NOMO-1 treated with DMSO at 0.1 percent for 48 hours (cell line): ENCODE results near the gene MLXIP.
A peak's percentile ranks its signal among the peaks of the same experiment; 100 is the strongest.
"Not testable (repeated sequence)": the region's sequence is repeated elsewhere in the genome, so short reads cannot be mapped to it uniquely, and the experiment has no call there.

Experiments
- DNase-seq: peaks from one replicate; lab custom pipeline; 2025; ENCODE audit not compliant: unreplicated experiment; lab: John Stamatoyannopoulos, UW

MLXIP gene

DNA sequence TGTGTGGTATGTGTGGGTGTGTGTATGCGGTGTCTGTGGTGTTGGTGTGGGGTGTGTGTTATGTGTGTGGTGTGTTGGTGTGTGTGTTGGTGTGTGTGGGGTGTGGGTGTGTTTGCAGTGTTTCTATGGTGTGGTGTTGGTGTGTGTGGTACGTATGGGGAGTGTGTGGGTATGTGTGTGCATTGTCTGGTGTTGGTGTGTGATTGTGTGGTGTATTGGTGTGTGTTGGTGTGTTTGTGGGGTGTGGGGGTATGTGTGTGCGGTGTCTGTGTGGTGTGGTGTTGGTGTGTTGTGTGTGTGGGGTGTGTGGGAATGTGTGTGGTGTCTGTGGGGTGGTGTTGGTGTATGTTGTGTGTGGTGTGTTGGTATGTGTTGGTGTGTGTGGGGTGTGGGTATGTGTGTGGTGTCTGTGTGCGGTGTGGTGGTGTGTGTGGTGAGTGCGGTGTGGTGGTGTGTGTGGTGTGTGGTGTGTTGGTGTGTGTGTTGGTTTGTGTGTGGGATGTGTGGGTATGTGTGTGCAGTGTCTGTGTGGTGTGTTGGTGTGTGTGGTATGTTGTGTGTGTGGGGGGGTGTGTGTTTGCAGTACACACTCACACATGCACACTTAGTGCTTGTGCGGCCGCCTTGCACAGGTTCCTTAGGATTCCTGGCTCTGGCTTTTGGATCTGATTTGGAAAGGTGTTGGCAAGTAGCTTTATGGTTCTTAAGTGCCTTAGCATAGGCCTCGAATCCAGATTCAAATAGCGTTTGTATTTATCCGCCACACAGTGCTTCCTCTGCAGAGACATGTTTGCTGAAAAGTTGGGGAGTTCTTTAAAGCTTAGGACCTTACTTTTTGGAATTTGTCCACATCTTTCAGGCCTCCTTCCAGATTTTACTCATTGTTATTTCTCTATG, 16.4 kb downstream of the MLXIP start:
- DNase-seq, result peak; percentile 6

DNA sequence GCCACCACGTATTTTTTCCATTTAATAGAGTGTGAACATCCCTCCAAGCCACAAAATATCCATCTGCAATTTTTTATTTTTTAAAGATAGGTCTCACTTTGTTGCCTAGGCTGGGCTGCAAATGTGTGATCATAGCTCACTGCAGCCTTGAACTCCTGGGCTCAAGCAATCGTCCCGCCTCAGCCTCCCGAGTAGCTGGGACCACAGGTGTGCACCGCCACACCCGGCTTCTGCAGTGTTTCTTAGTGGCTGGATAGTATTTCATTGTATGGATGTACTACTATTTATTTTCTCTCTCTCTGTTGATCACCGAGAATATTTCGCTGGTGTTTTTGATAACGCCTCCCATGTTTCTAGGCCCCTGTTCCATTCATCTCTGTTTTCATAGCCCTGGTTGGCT, 17.5 kb downstream of the MLXIP start:
- no peak for DNase-seq

DNA sequence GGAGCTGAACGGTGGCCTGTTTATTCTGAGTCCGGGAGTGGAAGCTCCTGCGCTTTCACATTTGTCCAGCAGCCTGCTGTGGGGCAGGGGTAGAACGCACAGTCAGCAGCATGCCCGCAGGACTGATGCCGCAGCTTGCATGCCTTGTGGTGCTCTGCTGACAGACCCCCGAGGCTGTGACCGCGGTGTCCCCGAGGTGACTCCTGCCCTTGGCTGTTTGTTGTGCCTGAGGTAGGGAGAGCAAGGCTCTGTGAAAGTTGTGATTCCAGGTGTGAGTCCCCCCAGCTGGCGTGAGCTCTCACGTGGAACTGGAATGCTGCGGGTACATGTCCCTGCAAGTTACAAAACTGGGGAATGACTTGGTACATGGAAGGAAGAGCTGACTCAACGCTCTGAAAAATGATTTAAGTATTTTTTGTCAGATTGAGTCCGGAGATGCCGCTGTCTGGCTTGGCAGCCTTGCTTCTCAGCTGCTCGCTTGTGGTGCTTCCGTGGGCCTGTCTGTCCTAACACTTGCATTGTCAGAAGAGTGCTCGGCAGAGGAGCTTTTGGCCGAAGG, 18.1 kb downstream of the MLXIP start:
- no peak for DNase-seq

DNA sequence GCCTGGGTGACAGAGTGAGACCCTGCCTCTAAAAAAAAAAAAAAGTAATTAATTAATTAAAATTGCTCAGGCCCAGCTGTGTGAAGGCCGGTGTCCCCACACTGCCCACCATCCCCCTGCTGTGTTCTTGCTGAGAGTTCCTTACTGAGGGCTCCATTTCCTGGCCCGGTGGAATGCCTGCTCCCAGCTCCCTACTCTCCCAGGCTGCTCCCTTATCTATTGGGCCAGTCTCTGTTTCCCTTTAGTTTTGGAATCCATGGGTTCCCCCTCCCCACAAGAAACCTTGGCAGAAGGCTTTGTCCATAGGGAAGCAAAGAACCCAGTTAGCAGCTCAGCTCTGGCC, 19.0 kb downstream of the MLXIP start:
- no peak for DNase-seq

DNA sequence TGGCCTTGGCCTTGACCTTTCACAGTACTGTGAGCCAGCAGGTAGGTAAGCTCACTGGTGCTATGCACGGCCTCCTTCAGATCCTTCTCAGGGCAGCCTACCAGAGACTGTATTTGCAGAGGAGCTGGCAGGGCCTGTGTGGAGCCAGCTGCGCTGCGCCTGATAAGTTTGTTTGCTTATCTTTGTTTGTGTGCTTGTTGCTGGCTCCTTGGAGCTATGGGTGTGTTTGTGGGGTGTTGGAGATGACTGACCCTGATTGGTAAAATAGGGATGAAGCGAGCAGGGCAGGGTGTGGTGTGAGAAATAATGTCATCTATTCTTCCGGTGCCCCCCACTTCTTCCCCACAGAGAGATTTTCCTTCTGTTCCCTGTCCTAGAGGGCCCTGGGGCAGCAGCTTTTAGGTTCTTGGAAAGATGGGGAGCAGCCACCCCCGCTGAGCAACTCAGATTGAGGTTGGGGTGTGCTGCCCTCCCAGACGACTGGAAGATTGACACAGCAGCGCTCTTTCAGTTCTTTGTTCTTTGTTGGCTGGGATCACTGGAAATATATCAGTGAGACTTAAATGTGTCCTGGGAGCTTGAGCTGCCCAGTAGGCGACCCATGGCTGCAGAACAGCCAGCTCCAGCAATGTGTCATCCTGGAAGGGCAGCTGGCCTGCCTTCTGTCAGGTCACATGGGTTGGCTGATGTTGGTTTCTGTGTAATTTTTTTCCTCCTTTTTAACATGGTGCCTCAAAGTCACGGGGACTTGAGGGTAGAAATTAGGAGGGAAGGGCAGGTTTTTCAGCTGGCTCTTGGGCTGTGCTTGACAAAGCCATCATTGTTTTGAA, 19.6 kb downstream of the MLXIP start:
- DNase-seq, result no peak

DNA sequence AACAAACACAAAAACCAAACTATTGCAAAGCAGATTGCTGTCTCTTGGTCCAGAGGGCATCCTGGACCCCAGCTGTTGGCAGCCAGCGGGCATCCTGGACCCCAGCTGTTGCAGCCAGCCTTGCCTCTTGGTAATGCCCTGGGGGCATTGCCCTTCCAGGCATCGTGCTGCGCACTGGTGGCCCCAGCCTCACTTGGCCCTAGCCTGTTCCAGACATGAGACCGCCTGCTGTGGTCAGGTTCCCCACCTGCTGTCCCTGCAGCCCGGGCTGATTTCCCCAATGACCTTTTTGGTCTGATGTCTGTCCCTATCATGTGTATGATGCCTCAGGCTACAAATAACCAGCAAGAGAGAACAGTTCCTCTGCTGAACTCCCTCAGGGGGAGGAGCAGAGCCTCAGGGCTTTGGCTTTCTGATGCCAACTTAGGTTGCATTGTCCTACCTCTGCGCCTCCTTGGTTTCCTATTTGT, 20.8 kb downstream of the MLXIP start:
- no peak for DNase-seq

DNA sequence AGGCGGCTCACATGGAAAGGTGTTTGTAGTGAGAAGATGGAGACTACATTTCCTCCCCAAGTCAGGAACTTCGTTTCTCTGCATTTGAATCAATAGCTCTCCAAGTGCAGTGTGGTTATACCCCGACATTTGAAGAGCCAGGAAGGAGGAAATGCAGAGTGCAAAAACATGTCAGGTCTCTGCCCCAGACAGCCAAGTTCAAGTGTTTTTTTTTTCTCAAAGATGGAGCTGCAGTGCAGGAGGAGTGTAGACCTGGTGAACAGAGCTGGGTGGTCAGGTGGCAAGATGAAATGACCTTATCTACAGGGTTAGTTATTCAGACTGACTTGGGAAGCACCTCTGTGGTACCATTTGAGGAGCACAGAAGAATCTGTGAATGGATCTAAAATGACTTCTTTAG, 21.3 kb downstream of the MLXIP start:
- DNase-seq, result no peak

DNA sequence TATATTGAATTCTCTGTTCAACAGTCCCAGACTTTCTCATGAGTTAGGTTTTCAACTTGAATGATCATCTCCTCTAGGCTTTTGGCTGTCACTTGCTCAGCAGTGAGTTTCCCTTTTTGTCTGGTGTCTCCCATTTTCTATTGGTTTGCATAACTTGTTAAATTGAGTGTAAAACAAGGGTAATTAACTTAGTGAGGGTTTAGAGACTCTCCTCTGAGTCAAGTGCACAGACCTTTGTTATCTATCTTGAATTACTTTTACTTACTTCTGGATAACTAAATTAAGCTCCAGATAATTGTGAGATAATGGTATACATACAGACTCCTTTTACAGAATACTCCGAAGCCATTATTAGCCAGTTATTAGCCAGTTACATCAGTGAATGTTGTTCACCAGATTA, 22.0 kb downstream of the MLXIP start:
- DNase-seq, result peak; percentile 9

DNA sequence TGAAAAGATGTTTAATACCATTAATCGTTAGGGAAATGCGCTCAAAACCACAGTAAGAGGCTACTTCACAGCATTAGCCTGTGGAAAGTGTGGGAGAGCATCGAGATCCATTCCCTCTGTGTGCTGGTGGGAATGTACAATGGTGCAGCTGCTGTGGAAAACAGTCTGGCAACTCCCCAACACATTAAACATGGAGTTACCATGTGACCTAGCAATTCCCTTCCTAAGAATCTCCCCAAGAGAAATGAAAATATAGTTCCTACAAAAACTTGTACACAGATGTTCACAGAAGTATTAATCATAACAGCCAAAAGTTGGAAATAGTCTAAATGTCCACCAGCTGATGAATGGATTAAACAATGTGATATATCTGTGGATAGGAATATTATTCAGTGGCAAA, 23.8 kb downstream of the MLXIP start:
- no peak for DNase-seq

DNA sequence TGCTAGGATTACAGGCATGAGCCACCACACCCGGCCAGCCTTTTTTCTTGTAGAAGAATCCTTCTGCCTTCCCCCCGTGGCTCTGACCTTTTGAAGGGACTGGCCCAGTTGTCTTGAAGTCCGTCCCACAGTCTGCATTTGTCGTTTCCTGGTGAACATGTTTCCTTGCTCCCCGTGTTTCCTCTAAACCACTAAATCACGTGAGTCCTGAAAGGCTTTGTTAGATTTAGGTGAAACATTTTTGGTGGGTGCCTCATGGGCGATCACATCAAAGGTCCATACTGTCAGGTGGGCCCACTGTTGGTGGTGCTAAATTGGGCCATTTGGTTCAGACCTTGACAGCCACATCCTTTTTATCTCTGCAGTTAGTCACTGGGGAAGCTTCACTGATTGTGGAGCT, 26.3 kb downstream of the MLXIP start:
- no peak for DNase-seq

DNA sequence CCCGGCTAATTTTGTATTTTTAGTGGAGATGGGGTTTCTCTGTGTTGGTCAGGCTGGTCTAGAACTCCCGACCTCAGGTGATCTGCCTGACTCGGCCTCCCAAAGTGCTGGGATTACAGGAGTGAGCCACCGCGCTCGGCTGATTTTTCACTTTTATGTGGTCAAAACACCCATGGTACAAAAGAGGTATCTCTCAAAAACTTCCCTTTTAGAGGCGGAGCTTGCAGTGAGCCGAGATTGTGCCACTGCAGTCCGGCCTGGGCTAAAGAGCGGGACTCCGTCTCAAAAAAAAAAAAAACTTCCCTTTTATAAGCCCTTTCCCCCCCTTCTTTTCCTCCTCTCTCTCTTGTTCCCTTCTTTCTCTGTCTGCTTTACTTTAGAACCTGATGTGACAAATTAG, 26.9 kb downstream of the MLXIP start:
- DNase-seq, result peak; percentile 59

DNA sequence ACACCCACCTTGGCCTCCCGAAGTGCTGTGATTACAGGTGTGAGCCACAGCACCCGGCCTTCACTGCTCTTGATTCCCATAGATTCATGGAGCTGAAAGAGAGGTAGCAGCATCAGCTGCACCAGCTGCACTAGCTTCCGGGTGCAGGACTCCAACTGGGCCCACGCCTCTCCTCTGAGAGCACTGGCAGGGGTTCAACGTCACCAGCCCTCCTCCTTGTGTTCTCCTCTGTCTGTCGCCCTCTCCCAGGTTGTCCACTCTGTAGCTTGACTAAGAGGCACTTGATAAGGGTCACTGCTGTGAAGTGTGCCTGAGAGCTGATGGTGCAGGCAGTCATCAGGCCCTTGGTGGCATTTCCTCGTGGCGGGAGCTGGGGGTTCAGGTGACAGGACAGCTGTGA, 28.3 kb downstream of the MLXIP start:
- DNase-seq, result no peak

DNA sequence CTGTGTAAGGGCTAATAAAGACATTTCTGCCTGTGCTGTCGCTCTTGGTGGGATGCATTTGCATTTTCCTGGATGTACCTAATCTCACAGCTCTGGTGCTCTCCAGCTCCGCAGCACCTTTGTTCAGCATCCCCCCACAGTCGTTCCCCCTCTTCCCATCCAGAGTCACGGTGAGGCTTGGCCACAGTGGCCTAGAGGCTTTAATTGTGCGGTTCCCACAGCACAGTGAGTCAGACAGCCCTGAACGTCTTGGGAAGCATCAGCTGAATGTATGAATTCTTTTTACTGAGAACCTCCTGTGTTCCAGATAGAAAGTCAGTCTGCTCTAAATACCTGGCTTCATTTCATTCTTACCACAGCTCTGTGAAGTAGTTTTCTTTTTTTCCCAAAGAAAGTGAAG, 28.7 kb downstream of the MLXIP start:
- DNase-seq, result no peak

DNA sequence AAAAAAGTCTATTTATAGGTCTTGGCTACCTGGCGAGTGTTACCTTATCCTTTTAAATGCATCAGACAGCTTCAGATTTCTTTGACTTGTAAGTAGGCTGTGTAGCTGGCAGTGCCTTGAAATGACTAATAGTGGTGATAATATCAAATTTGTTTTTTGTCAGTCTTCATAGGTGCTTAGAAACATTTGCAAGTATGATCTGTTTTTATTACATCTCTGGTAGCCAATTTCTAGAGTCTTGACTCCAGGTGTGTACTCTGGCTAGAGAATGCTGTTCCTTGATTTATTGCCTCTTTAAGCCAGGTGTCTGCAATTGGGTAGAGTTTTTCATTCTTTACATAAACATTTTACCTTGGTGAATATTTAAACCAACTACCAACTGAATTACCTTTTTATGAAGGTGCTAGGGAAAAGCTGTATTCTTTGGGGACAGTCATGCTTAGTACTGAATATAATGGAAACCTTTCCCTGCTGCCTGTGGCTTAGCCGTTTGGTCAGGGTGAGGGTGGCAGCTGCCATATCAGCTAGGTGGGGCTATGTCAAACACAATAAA, 32.6 kb downstream of the MLXIP start:
- DNase-seq, result no peak

DNA sequence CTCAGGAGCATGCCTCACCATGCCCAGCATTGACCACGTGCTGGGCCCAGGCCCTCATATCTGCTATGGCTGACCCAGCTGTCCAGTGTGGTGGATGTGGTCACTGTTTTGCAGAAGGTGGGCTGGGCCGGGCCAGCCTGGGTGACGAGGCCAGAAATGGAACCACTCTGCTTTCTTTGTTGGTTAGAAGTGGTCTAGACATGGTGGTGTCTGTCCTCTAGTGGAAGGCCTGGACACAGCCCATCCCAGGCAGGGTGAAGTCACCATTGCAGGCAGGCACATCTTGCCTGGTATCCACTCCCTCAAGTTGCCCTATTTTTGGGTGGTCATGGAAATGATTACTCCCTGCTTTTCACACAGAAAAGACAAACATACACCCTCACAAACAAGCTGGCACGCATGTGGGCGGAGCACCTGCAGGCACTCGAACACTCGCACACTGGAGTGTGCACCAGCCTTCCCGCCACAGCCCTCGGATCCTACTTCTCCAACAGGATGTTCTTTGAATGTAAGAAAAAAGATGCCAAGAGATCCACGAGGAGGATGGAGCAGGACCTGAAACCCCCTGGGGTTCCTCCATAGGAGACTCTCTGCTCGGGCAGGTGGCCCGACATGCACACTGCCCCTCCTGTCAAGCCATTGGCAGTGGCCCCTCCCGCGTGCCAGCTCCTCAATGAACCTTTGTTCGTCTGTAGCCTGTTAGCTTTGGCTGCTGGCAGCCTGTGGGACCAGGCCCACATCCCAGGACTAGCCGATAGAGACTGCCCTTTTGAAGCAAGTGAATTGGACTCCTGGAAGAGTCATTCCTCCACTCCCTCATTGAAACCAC, 38.4 kb downstream of the MLXIP start:
- DNase-seq, result no peak

DNA sequence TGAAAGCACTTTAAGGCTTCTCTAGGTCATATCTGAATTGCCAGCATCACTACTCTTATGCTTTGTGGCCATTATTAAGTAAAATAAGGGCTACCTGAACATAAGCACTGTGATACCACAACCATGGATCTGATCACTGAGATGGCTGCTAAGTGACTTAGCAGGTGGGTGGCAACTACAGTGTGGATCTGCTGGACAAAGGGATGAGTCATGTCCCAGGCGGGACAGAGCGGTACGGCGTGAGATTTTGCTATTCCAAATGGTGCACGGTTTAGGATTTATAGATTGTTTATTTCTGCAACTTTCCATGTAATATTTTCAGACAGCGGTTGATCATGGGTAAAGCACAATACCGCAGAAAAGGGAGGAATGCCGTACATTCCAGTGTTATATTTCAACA, 39.4 kb downstream of the MLXIP start:
- no peak for DNase-seq

DNA sequence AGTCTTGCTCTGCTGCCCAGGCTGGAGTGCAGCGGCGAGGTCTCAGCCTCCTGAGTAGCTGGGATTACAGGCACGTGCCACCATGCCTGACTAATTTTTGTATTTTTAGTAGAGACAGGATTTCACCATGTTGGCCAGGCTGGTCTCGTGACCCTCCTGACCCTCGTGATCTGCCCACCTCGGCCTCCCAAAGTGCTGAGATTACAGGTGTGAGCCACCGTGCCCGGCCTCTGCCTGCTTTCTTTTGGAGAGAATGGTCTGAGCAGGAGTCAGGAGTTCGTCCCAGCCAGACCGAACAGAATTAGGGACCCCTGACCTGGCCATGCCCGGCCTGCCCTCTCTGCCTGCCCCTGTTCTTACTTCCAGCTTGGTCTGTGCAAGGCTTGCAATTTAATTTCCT, 42.8 kb downstream of the MLXIP start:
- not testable (repeated sequence) for DNase-seq

DNA sequence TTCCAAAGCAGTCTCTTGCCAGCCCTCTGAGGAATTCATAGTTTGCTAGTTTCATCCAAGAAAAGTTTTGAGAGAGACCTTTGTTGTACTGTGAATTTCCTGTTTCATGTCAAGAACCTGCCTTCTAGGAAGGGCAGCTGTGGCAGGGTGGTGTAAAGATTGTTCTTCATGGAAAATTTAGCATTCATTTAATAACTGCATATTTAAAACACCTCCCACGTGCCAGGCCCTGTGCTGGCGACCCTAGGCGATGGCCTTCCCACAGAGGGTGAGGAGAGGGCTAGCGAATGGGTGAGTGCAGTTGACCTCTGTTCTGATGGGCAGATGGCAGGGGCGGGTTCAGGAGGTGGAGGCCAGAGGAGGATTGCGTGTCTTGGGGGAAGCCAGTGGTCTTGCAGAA, 43.2 kb downstream of the MLXIP start:
- no peak for DNase-seq

DNA sequence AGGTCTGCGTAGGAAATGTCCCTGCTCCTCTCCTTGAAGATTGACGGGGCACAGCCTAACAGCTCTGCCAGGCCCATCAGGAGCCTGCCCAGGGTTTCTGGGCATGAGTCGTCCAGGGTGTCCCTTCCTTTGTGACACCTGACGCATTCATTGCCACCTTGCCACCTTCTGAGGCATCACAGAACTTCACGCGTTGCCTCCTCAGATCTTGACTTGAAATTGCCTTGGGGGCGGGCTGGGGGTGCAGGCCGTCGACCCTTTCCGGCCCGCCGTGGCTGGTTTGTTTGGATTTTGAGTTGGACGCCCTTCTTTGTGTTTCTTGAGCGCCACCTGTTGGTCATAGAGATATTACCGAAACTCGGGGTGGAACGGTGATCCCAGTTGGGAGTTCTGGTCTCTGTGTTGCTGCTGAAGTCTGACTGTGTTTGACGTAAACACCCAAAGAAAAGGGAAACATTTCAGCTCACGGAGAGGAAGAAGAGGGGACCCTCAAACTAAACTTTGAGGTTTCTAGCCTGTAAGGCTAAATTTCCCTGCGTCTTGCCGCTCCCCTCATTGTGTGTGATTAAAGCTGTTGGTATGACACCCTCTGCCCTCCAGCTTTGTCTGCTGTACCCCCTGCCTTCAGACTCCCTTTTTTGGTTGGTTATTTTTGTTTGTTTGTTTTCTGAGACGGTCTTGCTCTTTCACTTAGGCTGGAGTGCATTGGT, 44.6 kb downstream of the MLXIP start:
- DNase-seq, result peak; percentile 7

DNA sequence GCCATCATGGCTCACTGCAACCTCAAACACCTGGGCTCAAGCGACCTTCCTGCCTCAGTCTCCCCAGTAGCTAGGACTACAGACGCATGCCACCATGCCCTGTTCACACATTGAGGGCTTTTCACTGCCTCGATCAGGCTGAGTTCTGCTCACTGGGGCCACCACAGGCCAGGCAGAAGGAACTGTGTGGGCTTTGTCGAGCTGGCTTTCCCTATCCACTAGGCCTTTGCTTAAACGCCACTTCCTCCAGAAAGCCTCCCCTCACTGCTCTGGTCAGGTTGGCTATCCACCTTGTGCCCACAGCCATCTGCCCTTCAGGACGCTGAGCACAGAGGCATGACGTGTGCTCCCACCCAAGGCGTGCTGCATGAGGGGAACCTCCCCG, 45.2 kb downstream of the MLXIP start:
- no peak for DNase-seq
